Rectal smooth muscle tissue (tissue), 1 donor: ENCODE data around the gene TBC1D3I.
"Not testable (repeated sequence)": the region's sequence is repeated elsewhere in the genome, so short reads cannot be mapped to it uniquely, and the experiment has no call there.

ENCODE experiments used
- H3K27ac ChIP-seq: one replicate; pipeline ENCODE4 v1.7.0; 2013; ENCODE audit warnings: low read depth, low read length, inconsistent platforms
- H3K27me3 ChIP-seq: one replicate; pipeline ENCODE4 v1.7.0; 2013; ENCODE audit warnings: low read length; ENCODE audit not compliant: control insufficient read depth, insufficient read depth
- H3K36me3 ChIP-seq: one replicate; pipeline ENCODE4 v1.7.0; 2013; ENCODE audit warnings: low read length; ENCODE audit not compliant: control insufficient read depth, insufficient read depth
- H3K4me1 ChIP-seq: one replicate; pipeline ENCODE4 v1.7.0; 2013; ENCODE audit warnings: low read length; ENCODE audit not compliant: control insufficient read depth, insufficient read depth
- H3K4me3 ChIP-seq: one replicate; pipeline ENCODE4 v1.7.0; 2013; ENCODE audit warnings: low read length
- H3K9ac ChIP-seq: one replicate; pipeline ENCODE4 v1.7.0; 2013; ENCODE audit warnings: low read length

Gene TBC1D3I

GRCh38 chr17:36214918-36215317 is 49.5 kb downstream of the TBC1D3I start:
- no peak overlapping the region for H3K27ac ChIP-seq
- H3K27me3 ChIP-seq, result no peaks in the 10 kb centered on the region
- H3K4me3 ChIP-seq, result no peak overlapping the region
- H3K4me1 ChIP-seq, result no peaks in the 10 kb centered on the region
- no peaks in the 10 kb centered on the region for H3K36me3 ChIP-seq
- no peak overlapping the region for H3K9ac ChIP-seq

- Histone ChIP-seq H3K4me3 (no peak overlapping the region), H3K27ac (no peak overlapping the region), H3K4me1 (no peaks in the 10 kb centered on the region), H3K9ac (no peak overlapping the region), H3K27me3 (no peaks in the 10 kb centered on the region), H3K36me3 (no peaks in the 10 kb centered on the region)
These were observed 50.7 kb downstream of the TBC1D3I start for GRCh38 chr17:36213695-36214094.

- Histone ChIP-seq H3K36me3 (no peaks in the 10 kb centered on the region), H3K27me3 (no peaks in the 10 kb centered on the region), H3K9ac (no peak overlapping the region), H3K4me1 (no peaks in the 10 kb centered on the region), H3K27ac (no peak overlapping the region), H3K4me3 (no peak overlapping the region)
These were observed 51.4 kb downstream of the TBC1D3I start for GRCh38 chr17:36212966-36213365.

GRCh38 chr17:36212272-36212605 is 52.1 kb downstream of the TBC1D3I start:
- H3K27me3 ChIP-seq, result no peaks in the 10 kb centered on the region
- no peaks in the 10 kb centered on the region for H3K4me1 ChIP-seq
- H3K27ac ChIP-seq, result no peak overlapping the region
- H3K9ac ChIP-seq, result no peak overlapping the region
- H3K36me3 ChIP-seq, result no peaks in the 10 kb centered on the region
- no peak overlapping the region for H3K4me3 ChIP-seq

GRCh38 chr17:36211484-36212271 is 52.7 kb downstream of the TBC1D3I start:
- H3K4me1 ChIP-seq, H3K27me3 ChIP-seq, H3K4me3 ChIP-seq, H3K9ac ChIP-seq, H3K27ac ChIP-seq, H3K36me3 ChIP-seq: not testable (repeated sequence)

GRCh38 chr17:36210439-36211211 is 53.7 kb downstream of the TBC1D3I start, which contains the start of gene CCL4L2:
CCL4L2 (plus strand) TSS chr17:36211063.
- H3K9ac ChIP-seq, H3K4me1 ChIP-seq, H3K4me3 ChIP-seq, H3K27ac ChIP-seq, H3K27me3 ChIP-seq, H3K36me3 ChIP-seq: not testable (repeated sequence)

- no peak overlapping the region for H3K9ac ChIP-seq
- no peaks in the 10 kb centered on the region for H3K36me3 ChIP-seq
- H3K4me3 ChIP-seq, result no peak overlapping the region
- no peak overlapping the region for H3K27ac ChIP-seq
- no peaks in the 10 kb centered on the region for H3K4me1 ChIP-seq
- no peaks in the 10 kb centered on the region for H3K27me3 ChIP-seq
These were observed 54.8 kb downstream of the TBC1D3I start for GRCh38 chr17:36209575-36209974.

GRCh38 chr17:36207383-36207782 is 57.0 kb downstream of the TBC1D3I start:
- H3K4me3 ChIP-seq, result not testable (repeated sequence)

GRCh38 chr17:36206486-36206821 is 57.9 kb downstream of the TBC1D3I start:
- H3K36me3 ChIP-seq, H3K4me1 ChIP-seq, H3K4me3 ChIP-seq, H3K27ac ChIP-seq, H3K9ac ChIP-seq, H3K27me3 ChIP-seq: not testable (repeated sequence)

More at GRCh38 chr17:36207383-36207782, 57.0 kb downstream of the TBC1D3I start:
- not testable (repeated sequence) for H3K9ac ChIP-seq, H3K36me3 ChIP-seq, H3K27me3 ChIP-seq, H3K27ac ChIP-seq, H3K4me1 ChIP-seq

GRCh38 chr17:36205637-36206485 is 58.5 kb downstream of the TBC1D3I start:
- no peak overlapping the region for H3K27ac ChIP-seq
- no peaks in the 10 kb centered on the region for H3K4me1 ChIP-seq
- H3K36me3 ChIP-seq, result no peaks in the 10 kb centered on the region
- H3K27me3 ChIP-seq, result no peaks in the 10 kb centered on the region
- H3K9ac ChIP-seq, result no peak overlapping the region
- H3K4me3 ChIP-seq, result no peak overlapping the region

GRCh38 chr17:36204724-36205500 is 59.5 kb downstream of the TBC1D3I start:
- Histone ChIP-seq H3K27ac (no peak overlapping the region), H3K4me3 (no peak overlapping the region), H3K27me3 (no peaks in the 10 kb centered on the region), H3K9ac (no peak overlapping the region), H3K36me3 (no peaks in the 10 kb centered on the region), H3K4me1 (no peaks in the 10 kb centered on the region)
